IgD-negative memory B cell (primary cell): Measurements from ENCODE around the gene ITGA6. TPM values are rescaled to one million over a fixed set of nuclear protein-coding genes. Genes with fewer than 3 reads are reported as not detected.
A peak's percentile ranks its signal among the peaks of the same experiment; 100 is the strongest.
"Not testable (repeated sequence)": the region's sequence is repeated elsewhere in the genome, so short reads cannot be mapped to it uniquely, and the experiment has no call there.

Source experiments
- H3K27ac Mint-ChIP-seq, 3 donors: one replicate each; pipeline ENCODE4 v1.8.0; 2020 to 2022; ENCODE audit warnings: mild to moderate bottlenecking in 3 of 3, mixed read lengths in 3 of 3, moderate library complexity in 1 of 3
- H3K27me3 Mint-ChIP-seq: one replicate; pipeline ENCODE4 v1.8.0; 2021; ENCODE audit warnings: mixed read lengths
- H3K36me3 Mint-ChIP-seq: one replicate; pipeline ENCODE4 v1.8.0; 2020; ENCODE audit warnings: mild to moderate bottlenecking, mixed read lengths
- H3K4me1 Mint-ChIP-seq, 3 donors: one replicate each; pipeline ENCODE4 v1.8.0; 2020 to 2022; ENCODE audit warnings: mixed read lengths in 3 of 3, mild to moderate bottlenecking in 1 of 3
- H3K4me3 Mint-ChIP-seq, 4 donors: one replicate each; pipeline ENCODE4 v1.8.0; 2020 to 2022; ENCODE audit warnings: mild to moderate bottlenecking in 4 of 4, mixed read lengths in 4 of 4, moderate library complexity in 3 of 4
- H3K9me3 Mint-ChIP-seq, 3 donors: one replicate each; pipeline ENCODE4 v1.8.0; 2020 to 2021; ENCODE audit warnings: mixed read lengths in 3 of 3, mild to moderate bottlenecking in 1 of 3
- polyA plus RNA-seq: library from polyadenylated mRNA; unstranded; fragments of 300-500 nt; fragmentation: Illumina TruSeq; gene quantifications from one replicate; pipeline ENCODE4 v1.2.3, GENCODE V29; 2021

ITGA6 gene
- polyA plus RNA-seq, 1 donor from 2014 or later = 2.0 TPM

DNA sequence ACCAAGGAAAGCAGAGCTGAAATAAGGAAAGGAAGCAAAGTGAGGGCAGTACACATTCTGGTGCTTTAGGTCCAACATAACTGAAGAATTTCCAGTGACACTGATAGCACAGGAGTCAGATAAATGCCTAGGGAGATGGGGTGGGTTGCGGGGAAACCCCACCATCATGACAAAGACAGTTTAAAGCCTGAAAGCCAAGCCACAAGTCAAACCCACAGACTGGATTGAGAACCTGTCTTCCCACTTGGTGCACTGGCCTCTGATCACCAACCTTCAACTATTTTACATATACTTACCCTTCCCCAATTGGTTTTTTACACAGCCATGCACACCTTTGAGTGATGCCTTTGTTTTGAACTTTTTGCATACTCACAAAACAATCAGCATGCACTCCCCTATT, 106.3 kb downstream of the ITGA6 start:
- no peak overlapping the region for H3K27ac Mint-ChIP-seq

DNA sequence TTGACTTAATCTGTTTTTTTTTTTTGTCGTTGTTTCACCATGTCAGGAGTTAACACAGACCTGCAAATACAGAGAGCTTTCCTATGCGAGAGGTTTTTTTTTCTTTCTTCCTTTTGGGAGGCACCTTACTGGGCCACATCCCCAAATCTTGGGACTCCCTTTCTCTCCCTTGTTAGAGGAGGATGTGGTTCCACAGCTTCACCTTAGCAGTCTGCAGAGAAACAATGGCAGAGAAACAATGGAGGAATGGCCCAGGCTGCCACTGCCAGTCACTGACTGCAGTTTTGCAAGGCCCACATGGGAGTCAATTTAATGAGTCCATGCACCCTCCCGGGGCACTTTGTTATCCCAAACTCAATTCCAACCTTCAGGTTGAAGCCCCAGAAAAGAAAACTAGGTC, 107.7 kb downstream of the ITGA6 start:
- no peaks in the 10 kb centered on the region for H3K4me1 Mint-ChIP-seq
- no peaks in the 10 kb centered on the region for H3K27me3 Mint-ChIP-seq

More for the DNA sequence above, 106.3 kb downstream of the ITGA6 start:
- Mint-ChIP-seq H3K4me3 (peak overlapping the region in 1 of 4 donors; percentile 55), H3K27me3 (no peaks in the 10 kb centered on the region), H3K36me3 (peaks cover 42% of the 10 kb centered on the region), H3K4me1 (no peaks in the 10 kb centered on the region), H3K9me3 (peaks cover 9 to 32% (median 19%) of the 10 kb centered on the region in 3 donors)

DNA sequence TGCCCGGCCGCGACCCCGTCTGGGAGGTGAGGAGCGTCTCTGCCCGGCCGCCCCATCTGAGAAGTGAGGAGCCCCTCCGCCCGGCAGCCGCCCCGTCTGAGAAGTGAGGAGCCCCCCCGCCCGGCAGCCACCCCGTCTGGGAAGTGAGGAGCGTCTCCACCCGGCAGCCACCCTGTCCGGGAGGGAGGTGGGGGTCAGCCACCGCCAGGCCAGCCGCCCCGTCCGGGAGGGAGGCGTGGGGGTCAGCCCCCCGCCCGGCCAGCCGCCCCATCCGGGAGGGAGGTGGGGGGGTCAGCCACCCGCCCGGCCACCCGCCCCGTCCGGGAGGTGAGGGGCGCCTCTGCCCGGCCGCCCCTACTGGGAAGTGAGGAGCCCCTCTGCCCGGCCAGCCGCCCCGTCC, 110.5 kb downstream of the ITGA6 start:
- Mint-ChIP-seq H3K9me3 (peaks cover 6 to 23% (median 22%) of the 10 kb centered on the region in 3 donors), H3K36me3 (peaks cover 27% of the 10 kb centered on the region)
- H3K4me3 Mint-ChIP-seq, H3K27ac Mint-ChIP-seq, H3K4me1 Mint-ChIP-seq, H3K27me3 Mint-ChIP-seq: not testable (repeated sequence)

More for the DNA sequence above, 107.7 kb downstream of the ITGA6 start:
- H3K36me3 Mint-ChIP-seq = peaks cover 35% of the 10 kb centered on the region
- peaks cover 9 to 32% (median 16%) of the 10 kb centered on the region in 3 donors for H3K9me3 Mint-ChIP-seq
- H3K27ac Mint-ChIP-seq = no peak overlapping the region
- H3K4me3 Mint-ChIP-seq = no peak overlapping the region

DNA sequence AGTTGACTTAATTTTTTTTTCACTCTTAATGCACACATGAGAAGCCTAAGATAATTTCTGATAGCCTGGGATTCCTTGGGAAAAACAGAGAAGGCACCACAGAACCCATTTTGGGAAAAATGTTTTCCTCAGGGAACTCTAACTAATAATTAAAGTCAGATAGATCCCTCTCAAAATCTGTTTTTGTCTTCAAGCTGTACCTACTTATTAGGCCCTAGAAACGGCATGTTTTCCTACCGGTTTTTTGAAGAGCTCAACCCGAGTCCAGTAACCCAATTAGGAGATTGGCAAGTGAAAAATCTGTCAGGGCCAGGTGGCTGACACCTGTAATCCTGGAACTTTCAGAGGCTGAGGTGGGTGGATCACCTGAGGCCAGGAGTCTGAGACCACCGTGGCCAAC, 112.4 kb downstream of the ITGA6 start:
- peaks cover 21% of the 10 kb centered on the region for H3K36me3 Mint-ChIP-seq
- H3K27me3 Mint-ChIP-seq = no peaks in the 10 kb centered on the region
- H3K4me1 Mint-ChIP-seq = peaks cover 0 to 1% (median 0%) of the 10 kb centered on the region in 3 donors
- no peak overlapping the region for H3K27ac Mint-ChIP-seq
- peaks cover under 1 to 27% (median 12%) of the 10 kb centered on the region in 3 donors for H3K9me3 Mint-ChIP-seq
- H3K4me3 Mint-ChIP-seq = peak overlapping the region in 1 of 4 donors; percentile 9

DNA sequence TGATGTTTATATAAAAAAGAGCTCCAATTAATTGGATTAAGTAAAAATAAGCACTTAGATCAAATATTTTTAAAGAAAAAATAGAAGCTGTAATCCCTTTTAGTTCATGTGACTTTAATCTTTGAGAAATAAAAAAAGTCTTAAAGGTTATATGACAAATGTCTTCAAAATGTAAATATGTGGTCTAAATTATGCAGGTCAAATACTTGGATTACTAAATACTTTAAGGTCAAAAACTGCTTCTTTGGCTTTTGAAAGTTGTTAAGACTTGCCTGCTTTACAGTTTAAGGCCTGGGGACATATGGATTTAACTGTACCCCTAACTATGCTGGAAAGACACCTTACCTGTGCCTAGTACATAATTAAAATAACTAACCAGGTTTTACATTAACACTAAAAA, 113.0 kb downstream of the ITGA6 start:
- peaks cover 0 to 21% (median 9%) of the 10 kb centered on the region in 3 donors for H3K9me3 Mint-ChIP-seq
- no peaks in the 10 kb centered on the region for H3K27me3 Mint-ChIP-seq
- H3K27ac Mint-ChIP-seq = no peak overlapping the region
- H3K4me3 Mint-ChIP-seq = no peak overlapping the region
- H3K36me3 Mint-ChIP-seq = peaks cover 18% of the 10 kb centered on the region
- peaks cover 0 to 1% (median 0%) of the 10 kb centered on the region in 3 donors for H3K4me1 Mint-ChIP-seq

DNA sequence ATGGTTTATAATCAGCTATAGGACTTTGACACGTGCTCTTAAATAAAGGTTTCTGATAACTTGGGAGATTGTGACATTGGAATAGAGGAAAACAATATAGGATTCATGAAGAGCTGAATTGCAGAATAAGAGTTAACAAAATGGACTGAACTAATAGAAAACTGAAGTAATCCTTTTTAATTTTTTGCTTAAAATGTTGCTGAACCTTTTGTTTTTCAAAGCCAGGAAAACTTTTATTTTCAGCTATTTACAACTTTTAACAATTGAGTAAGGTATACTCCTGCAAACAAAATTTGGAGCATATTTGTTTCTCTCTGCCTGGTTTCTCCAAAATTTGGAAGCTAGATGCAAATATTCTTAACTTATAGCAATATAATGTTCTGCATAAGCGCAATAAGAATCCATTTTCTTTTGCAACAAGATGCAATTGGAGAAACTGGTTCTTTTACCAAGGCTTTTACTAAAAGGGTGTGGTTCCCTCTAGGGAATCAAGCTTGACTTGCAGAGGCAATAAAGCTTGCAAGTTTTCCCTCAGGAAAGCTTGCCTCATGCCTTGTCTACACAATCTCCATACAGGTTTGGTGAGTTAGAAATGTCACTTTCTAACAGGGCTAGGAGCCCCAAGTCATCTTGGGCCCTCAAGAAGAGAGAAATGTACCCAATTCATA, 118.2 kb downstream of the ITGA6 start:
- no peak overlapping the region for H3K4me3 Mint-ChIP-seq

DNA sequence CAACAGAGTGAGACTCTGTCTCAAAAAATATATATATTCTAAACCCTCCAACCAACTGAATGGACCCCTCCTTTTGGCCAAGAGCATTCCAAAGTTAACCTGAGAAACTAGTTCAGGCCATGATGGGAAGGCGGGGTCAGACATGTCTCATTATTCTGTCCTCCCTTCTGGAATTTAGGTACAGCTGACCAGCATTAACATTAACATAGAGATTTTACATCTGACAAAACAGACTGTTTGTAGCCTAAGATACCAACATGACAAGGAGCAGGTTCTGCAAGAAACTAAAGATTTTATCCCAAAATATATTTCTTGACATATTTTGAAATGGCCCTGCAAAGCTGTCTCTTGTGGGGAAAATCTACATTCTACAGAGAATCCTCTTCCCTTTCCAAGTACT, 121.7 kb downstream of the ITGA6 start:
- Mint-ChIP-seq H3K9me3 (peaks cover 0 to 8% (median 4%) of the 10 kb centered on the region in 3 donors), H3K36me3 (peaks cover 12% of the 10 kb centered on the region), H3K27me3 (no peaks in the 10 kb centered on the region), H3K4me3 (no peak overlapping the region), H3K4me1 (peaks cover 0 to 4% (median 4%) of the 10 kb centered on the region in 3 donors), H3K27ac (no peak overlapping the region)

More for the DNA sequence above, 118.2 kb downstream of the ITGA6 start:
- Mint-ChIP-seq H3K36me3 (peaks cover 15% of the 10 kb centered on the region), H3K9me3 (peaks cover 0 to 16% (median 13%) of the 10 kb centered on the region in 3 donors), H3K27ac (no peak overlapping the region), H3K27me3 (no peaks in the 10 kb centered on the region), H3K4me1 (peaks cover 0 to 6% (median 2%) of the 10 kb centered on the region in 3 donors)

DNA sequence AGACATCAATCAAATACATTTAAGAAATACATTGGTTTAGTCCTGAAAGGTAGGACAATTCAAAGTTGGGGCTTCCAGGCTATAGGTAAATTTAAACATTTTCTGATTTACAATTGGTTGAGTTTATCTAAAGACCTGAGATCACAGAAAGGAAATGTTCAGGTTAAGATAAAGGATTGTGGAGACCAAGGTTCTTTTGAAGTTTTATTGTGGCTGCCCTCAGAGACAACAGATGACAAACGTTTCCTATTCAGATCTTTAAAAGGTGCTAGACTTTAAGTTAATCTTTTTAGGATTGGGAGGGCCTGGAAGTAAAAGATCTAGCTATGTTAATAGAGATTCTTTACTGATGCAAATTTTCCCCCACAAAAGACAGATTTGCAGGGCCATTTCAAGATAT, 122.4 kb downstream of the ITGA6 start:
- Mint-ChIP-seq H3K36me3 (peaks cover 12% of the 10 kb centered on the region), H3K4me3 (peak overlapping the region in 1 of 4 donors; percentile 23)
- H3K27ac Mint-ChIP-seq, H3K9me3 Mint-ChIP-seq, H3K27me3 Mint-ChIP-seq, H3K4me1 Mint-ChIP-seq: not testable (repeated sequence)

DNA sequence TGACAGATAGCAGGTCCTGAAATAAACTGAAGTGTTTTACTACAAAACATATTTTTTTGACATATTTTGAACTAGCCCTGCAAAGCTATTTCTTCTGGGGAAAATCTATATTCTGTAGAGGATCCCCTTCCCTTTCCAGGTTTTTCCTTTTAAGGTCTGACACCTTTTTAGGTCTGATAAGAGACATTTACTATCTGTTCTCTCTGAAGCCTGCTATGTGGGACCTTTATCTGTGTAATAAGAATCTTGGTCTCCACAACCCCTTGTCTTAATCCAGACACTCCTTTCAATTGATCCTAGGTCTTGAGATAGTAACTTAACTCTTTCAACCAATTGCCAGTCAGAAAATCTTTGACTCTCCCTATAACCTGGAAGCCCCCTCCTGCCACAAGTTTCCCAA, 123.0 kb downstream of the ITGA6 start:
- peaks cover 12% of the 10 kb centered on the region for H3K36me3 Mint-ChIP-seq
- H3K9me3 Mint-ChIP-seq = peaks cover 0 to 5% (median 0%) of the 10 kb centered on the region in 3 donors
- no peak overlapping the region for H3K27ac Mint-ChIP-seq
- peaks cover 8 to 12% (median 8%) of the 10 kb centered on the region in 3 donors for H3K4me1 Mint-ChIP-seq
- no peak overlapping the region for H3K4me3 Mint-ChIP-seq
- no peaks in the 10 kb centered on the region for H3K27me3 Mint-ChIP-seq

DNA sequence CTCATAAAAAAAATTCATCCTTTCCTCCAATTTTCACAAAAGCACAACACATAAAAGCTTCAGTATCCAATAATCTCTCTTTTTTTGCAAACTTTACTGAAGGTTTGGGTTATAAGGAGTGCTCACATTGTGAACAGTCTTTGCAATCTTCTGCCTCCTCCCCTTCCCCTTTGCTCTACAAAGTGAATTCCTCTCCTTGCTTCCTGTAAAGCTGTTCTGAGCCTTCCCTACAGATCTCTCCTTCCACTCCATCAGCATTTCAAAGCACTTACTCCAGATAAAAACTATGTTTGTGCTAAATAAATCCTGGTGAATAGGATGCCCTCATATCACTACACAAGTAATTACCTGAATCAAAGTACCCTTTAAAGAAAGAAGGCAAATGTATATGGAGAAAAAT, 123.9 kb downstream of the ITGA6 start:
- Mint-ChIP-seq H3K9me3 (peaks cover 0 to 5% (median 0%) of the 10 kb centered on the region in 3 donors), H3K27ac (no peak overlapping the region), H3K4me1 (peaks cover 6 to 10% (median 9%) of the 10 kb centered on the region in 3 donors), H3K4me3 (no peak overlapping the region), H3K36me3 (peaks cover 12% of the 10 kb centered on the region), H3K27me3 (no peaks in the 10 kb centered on the region)

DNA sequence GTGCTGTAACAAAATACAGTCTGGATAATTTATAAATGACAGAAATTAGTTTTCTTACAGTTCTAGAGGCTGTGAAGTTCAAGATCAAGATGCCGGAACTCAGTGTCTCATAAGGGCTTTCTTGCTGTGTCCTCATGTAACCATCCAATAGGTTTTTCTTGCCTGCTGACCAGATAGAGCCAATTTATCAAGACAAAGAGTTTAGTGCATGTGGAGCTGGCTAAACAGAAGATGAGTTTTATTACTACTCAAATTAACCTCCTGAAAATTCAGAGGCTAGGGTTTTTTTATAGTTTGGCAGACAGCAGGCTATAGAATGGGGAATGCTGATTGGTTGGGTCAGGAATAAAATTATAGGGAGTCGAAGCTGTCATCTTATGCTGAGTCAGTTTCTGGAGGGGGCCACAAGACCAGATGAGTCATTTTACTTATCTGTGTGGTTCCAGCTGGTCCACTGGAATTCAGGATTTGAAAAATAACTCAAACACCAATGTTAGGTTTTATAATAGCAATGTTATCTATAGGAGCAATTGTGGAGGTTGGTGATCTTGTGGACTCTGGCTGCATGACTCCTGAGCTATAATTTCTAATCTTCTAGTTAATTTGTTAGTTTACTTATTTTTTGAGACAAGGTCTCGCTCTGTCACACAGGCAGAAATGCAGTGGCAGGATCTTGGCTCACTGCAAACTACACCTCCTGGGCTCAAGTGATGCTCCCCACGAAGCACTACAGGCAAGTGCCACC, 125.3 kb downstream of the ITGA6 start:
- peak overlapping the region in 1 of 4 donors; percentile 68 for H3K4me3 Mint-ChIP-seq
- peaks cover 15 to 19% (median 17%) of the 10 kb centered on the region in 3 donors for H3K4me1 Mint-ChIP-seq
- no peak overlapping the region for H3K27ac Mint-ChIP-seq
- H3K27me3 Mint-ChIP-seq = no peaks in the 10 kb centered on the region
- H3K36me3 Mint-ChIP-seq = peaks cover 9% of the 10 kb centered on the region
- H3K9me3 Mint-ChIP-seq = peaks cover 0 to 3% (median 0%) of the 10 kb centered on the region in 3 donors

DNA sequence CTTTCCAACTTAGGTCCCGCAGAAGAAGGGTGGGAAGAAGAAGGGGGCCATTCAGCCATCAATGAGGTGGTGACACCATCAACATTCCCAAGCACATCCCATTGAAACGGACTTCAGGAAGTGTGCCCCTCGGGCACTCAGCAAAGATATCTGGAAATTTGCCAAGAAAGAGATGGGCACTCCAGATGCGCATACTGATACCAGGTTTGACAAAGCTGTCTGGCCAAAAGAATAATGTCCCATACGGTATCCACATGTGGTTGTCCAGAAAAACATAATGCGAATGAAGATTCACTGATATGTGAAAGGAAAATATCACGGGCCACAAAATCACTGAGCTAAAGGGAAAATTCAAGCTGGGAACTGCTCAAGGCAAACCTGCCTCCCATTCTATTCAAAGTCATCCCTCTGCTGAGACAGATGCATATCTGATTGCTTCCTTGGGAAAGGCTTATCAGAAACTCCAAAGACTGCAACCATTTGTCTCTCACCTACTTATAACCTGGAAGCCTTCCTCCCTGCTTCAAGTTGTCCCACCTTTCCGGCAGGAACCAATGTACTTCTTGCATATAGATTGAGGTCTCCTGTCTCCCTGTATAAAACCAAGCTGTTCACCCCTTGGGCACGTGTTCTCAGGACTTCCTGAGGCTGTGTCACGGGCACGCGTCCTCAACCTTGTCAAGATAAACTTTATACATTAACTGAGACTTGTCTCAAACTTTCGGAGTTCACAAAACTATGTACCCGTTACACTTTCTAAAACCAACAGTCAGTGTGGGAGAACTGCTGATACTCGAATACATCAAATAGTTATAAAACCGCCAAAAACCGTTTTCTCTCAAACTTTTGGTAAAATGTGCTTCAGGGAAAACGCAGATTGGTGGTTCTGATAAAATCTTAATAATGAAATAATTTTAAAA, 127.2 kb downstream of the ITGA6 start:
- Mint-ChIP-seq H3K4me1 (peaks cover 20 to 24% (median 21%) of the 10 kb centered on the region in 3 donors), H3K36me3 (peaks cover 11% of the 10 kb centered on the region), H3K27ac (peak overlapping the region; percentile 11 to 99 (median 92)), H3K4me3 (peak overlapping the region; percentile 57 to 92 (median 79)), H3K9me3 (no peaks in the 10 kb centered on the region), H3K27me3 (no peaks in the 10 kb centered on the region)

DNA sequence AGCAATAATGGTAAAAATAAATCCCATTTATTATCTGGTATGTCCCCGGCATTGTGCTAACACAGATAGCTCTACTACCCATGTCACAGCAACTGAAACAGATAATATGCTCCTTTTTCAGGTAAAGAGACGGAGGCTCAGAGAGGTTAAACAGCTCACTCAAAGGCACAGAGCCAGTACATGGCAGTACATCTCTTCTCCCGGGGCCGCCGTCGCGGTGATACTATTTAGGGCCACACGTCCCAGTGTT, 127.8 kb downstream of the ITGA6 start:
- peaks cover 11% of the 10 kb centered on the region for H3K36me3 Mint-ChIP-seq
- no peaks in the 10 kb centered on the region for H3K9me3 Mint-ChIP-seq
- no peaks in the 10 kb centered on the region for H3K27me3 Mint-ChIP-seq
- peak overlapping the region; percentile 92 to 99 (median 96) for H3K27ac Mint-ChIP-seq
- peak overlapping the region; percentile 92 to 97 (median 96) for H3K4me3 Mint-ChIP-seq
- H3K4me1 Mint-ChIP-seq = peaks cover 20 to 24% (median 21%) of the 10 kb centered on the region in 3 donors
